ENCODE data around the gene DAP. TPM values are rescaled to one million over a fixed set of nuclear protein-coding genes. Genes with fewer than 3 reads are reported as not detected.

The DAP gene
- total and polyA plus RNA-seq, 12 donors: 27.4 to 197 (median 101) TPM

GRCh38 chr5:10676224-10676623 is 84.8 kb downstream of the DAP start:
- no peaks in the 10 kb centered on the region for H3K9me3 ChIP-seq (replicated peaks in 1 of 3)
- H3K4me1 ChIP-seq (replicated peaks in 1 of 2): no peaks in the 10 kb centered on the region
- H3K27ac ChIP-seq: no peak overlapping the region
- intact Hi-C loops (cut with DNase I): no loop called here
- peaks cover 0 to 26% of the 10 kb centered on the region in 2 donors for H3K36me3 ChIP-seq (replicated peaks in 1 of 2)
- H3K27me3 ChIP-seq: no peaks in the 10 kb centered on the region
- WGBS, 4 donors: 56 to 61% (median 58%) methylated on average over 4 of the region's 4 CpGs
- DNase-seq: no peak
- H3K4me3 ChIP-seq: no peak overlapping the region
- TF ChIP-seq POLR2A (IDR thresholded peaks at IDR 0.05): no peak
- TF ChIP-seq CTCF (IDR thresholded peaks at IDR 0.05): no peak

- no peak overlapping the region for H3K4me3 ChIP-seq
- no peaks in the 10 kb centered on the region for H3K9me3 ChIP-seq (replicated peaks in 1 of 3)
- H3K4me1 ChIP-seq (replicated peaks in 1 of 2): no peaks in the 10 kb centered on the region
- DNase-seq: no peak
- 83 to 86% (median 85%) methylated on average over 14 of the region's 14 CpGs for WGBS, 4 donors
- intact Hi-C loops (cut with DNase I): no loop called here
- no peak for TF ChIP-seq CTCF (IDR thresholded peaks at IDR 0.05)
- no peak for TF ChIP-seq POLR2A (IDR thresholded peaks at IDR 0.05)
- H3K27ac ChIP-seq: no peak overlapping the region
- H3K27me3 ChIP-seq: no peaks in the 10 kb centered on the region
- H3K36me3 ChIP-seq (replicated peaks in 1 of 2): peaks cover 0 to 17% of the 10 kb centered on the region in 2 donors
Observed at GRCh38 chr5:10675177-10675700, 85.8 kb downstream of the DAP start.

- no peak overlapping the region for H3K4me3 ChIP-seq
- no peak for DNase-seq
- H3K27ac ChIP-seq: no peak overlapping the region
- no peaks in the 10 kb centered on the region for H3K4me1 ChIP-seq (replicated peaks in 1 of 2)
- H3K9me3 ChIP-seq (replicated peaks in 1 of 3): no peaks in the 10 kb centered on the region
- 44 to 58% (median 53%) methylated on average over 6 of the region's 6 CpGs for WGBS, 4 donors
- H3K27me3 ChIP-seq: no peaks in the 10 kb centered on the region
- intact Hi-C loops (cut with DNase I): no loop called here
- no peak for TF ChIP-seq CTCF (IDR thresholded peaks at IDR 0.05)
- no peak for TF ChIP-seq POLR2A (IDR thresholded peaks at IDR 0.05)
- H3K36me3 ChIP-seq (replicated peaks in 1 of 2): peaks cover 0 to 11% of the 10 kb centered on the region in 2 donors
Observed at GRCh38 chr5:10674582-10674981, 86.5 kb downstream of the DAP start.

- H3K27me3 ChIP-seq: no peaks in the 10 kb centered on the region
- no peak for DNase-seq
- H3K36me3 ChIP-seq (replicated peaks in 1 of 2): peaks cover 0 to 7% of the 10 kb centered on the region in 2 donors
- no peak overlapping the region for H3K27ac ChIP-seq
- no peaks in the 10 kb centered on the region for H3K9me3 ChIP-seq (replicated peaks in 1 of 3)
- H3K4me1 ChIP-seq (replicated peaks in 1 of 2): no peaks in the 10 kb centered on the region
- no peak overlapping the region for H3K4me3 ChIP-seq
- TF ChIP-seq POLR2A (IDR thresholded peaks at IDR 0.05) (no peak), CTCF (IDR thresholded peaks at IDR 0.05) (no peak)
- intact Hi-C loops (cut with DNase I): no loop called here
- WGBS, 4 donors: 78 to 88% (median 83%) methylated on average over 11 of the region's 11 CpGs
Observed at GRCh38 chr5:10674096-10674495, 86.9 kb downstream of the DAP start.

Measured in adrenal gland (tissue), 12 donors.